AG04449 (cell line): ENCODE measurements around the gene IL3.

Source experiments
- CTCF ChIA-PET: fragments of 350-600 bp; formaldehyde crosslinking; extraction: SDS; loops from one replicate; lab custom pipeline; 2021; ENCODE audit warnings: antibody characterized with exemption; lab: Yijun Ruan, JAX
- POLR2A ChIA-PET: fragments of 400-600, 350-600 bp; formaldehyde crosslinking; extraction: SDS; loops from one replicate; lab custom pipeline; 2020; ENCODE audit warnings: antibody characterized with exemption, inconsistent platforms; lab: Yijun Ruan, JAX
- DNase-seq: peaks from one replicate; pipeline ENCODE4 v3.0.0-alpha.2; 2010; ENCODE audit warnings: low read depth, low spot score
- H3K4me3 ChIP-seq: 2 replicates; pipeline ENCODE4 v1.5.1; 2011; ENCODE audit warnings: low read depth, mild to moderate bottlenecking, control low read depth, low read length
- TF ChIP-seq, protein P1 (sequence below): IDR thresholded peaks from one replicate; pipeline ENCODE4 v1.5.1; 2011; ENCODE audit warnings: mild to moderate bottlenecking, moderate library complexity, low read length, control low read depth, inconsistent platforms; ENCODE audit not compliant: insufficient read depth; ENCODE audit errors: missing control alignments

IL3 gene, protein sequence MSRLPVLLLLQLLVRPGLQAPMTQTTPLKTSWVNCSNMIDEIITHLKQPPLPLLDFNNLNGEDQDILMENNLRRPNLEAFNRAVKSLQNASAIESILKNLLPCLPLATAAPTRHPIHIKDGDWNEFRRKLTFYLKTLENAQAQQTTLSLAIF

DNA sequence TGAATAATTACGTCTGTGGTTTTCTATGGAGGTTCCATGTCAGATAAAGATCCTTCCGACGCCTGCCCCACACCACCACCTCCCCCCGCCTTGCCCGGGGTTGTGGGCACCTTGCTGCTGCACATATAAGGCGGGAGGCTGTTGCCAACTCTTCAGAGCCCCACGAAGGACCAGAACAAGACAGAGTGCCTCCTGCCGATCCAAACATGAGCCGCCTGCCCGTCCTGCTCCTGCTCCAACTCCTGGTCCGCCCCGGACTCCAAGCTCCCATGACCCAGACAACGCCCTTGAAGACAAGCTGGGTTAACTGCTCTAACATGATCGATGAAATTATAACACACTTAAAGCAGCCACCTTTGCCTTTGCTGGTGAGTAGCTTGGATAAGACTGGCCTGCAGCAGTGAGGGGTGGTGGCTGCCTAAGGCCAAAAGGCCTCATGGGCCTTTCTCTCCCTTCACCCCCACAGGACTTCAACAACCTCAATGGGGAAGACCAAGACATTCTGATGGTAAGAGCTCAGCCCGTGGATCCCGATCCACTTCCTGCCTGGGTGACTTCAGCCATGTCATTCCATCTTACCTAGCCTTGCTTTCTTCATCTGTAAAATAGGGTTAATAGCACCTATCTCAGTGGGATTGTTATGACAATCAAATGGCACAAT lies at the start of gene IL3:
Gene IL3 (plus strand): TSS at position 155 of the 661 bp plus-strand sequence. CDS start 52 bp downstream, at position 207.
- CTCF ChIA-PET = interaction anchor here (0.8 to 9.3 kb wide), 12 partner anchors 7 to 637 kb away, joined by 3 to 111 read pairs (median 26); no protein-coding TSS in a partner anchor
- TF ChIP-seq, protein P1, sequence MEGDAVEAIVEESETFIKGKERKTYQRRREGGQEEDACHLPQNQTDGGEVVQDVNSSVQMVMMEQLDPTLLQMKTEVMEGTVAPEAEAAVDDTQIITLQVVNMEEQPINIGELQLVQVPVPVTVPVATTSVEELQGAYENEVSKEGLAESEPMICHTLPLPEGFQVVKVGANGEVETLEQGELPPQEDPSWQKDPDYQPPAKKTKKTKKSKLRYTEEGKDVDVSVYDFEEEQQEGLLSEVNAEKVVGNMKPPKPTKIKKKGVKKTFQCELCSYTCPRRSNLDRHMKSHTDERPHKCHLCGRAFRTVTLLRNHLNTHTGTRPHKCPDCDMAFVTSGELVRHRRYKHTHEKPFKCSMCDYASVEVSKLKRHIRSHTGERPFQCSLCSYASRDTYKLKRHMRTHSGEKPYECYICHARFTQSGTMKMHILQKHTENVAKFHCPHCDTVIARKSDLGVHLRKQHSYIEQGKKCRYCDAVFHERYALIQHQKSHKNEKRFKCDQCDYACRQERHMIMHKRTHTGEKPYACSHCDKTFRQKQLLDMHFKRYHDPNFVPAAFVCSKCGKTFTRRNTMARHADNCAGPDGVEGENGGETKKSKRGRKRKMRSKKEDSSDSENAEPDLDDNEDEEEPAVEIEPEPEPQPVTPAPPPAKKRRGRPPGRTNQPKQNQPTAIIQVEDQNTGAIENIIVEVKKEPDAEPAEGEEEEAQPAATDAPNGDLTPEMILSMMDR = no peak
- POLR2A ChIA-PET = no interaction called here
- DNase-seq = no peak
- H3K4me3 ChIP-seq = no peak within 1 kb of the TSS

DNA sequence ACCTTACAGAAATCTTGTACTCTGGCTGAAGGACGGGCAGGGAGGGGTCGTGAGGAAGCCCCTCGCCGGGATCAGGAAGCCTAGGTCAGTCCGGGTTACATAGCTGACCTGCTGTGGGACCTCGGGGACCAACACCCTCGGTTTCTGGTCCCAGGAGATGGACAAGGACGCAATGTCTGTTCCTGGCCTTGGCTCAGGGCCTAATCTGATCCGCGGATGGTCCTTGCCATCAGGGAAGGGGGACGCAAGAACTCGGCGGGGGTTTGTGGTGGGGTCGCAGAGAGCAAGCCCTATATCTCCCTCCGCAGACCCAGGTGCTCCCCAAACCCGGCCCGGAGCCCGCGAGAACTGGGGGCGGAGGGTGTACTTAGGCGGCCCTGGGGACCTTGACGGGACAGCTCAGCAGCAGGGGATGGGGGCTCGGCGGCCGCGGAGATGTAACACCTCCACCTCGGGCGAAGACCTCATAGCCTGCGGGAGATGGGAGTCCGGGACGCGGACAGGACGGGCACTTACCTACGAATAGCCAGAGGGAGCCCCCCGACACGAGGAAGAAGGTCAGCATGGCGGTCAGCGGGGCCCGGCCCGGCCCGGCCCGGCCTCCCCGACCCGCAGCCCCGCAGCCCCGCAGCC lies 49.4 kb upstream of the IL3 start:
- DNase-seq = no peak
- ChIA-PET CTCF (interaction anchor here (1.0 to 14.6 kb wide), 4 partner anchors 38 to 587 kb away, joined by 3 to 294 read pairs (median 54); no protein-coding TSS in a partner anchor), POLR2A (no interaction called here)
- TF ChIP-seq, protein P1 = no peak
- H3K4me3 ChIP-seq = peak overlapping the region; percentile 29; the same call in 1 of the 2 replicates

DNA sequence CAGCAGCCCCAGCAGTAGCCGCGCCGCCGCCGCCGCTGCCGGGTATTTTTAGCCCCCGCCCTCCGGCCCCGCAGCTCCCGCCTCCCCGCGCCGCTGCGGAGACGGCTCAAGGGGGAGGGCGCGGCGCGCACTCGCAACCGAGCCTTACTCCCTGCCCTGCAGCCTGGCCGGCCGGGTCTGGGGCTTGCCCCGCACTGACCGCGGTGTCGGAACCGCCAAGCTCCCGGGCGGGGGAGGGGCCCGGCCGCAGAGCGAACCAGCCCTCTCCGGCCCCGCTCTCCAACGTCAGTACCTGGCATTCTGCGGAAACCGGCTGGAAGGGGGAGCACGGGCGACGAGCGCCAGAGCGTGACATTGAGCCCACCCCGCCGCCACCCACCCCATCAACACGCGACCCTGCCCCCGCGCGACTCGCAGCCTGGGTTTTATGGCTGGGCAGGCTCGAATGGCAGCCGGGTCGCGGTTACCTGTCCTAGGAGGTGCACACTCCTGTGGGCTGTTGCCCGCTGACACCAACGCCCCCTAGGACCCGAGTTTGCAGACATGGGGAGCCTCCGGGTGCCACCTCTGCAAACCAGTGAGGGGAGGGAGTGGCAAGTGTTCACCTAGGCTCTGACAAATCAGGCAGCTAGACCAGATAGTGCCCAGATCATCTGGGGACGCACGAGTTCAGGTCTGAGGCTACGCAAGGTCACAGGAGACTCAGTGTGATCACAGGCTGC lies 48.7 kb upstream of the IL3 start, which contains the start of gene ACSL6:
Gene ACSL6 (minus strand): TSS at position 37 of the 722 bp plus-strand sequence. CDS start 105 bp downstream, outside the sequence.
- POLR2A ChIA-PET = no interaction called here
- DNase-seq = no peak
- CTCF ChIA-PET = interaction anchor here (4.0 to 14.6 kb wide), 2 partner anchors 422 to 588 kb away, joined by 15 to 294 read pairs; no protein-coding TSS in a partner anchor
- TF ChIP-seq, protein P1 = no peak
- peak within 1 kb of the TSS; percentile 46 for H3K4me3 ChIP-seq

DNA sequence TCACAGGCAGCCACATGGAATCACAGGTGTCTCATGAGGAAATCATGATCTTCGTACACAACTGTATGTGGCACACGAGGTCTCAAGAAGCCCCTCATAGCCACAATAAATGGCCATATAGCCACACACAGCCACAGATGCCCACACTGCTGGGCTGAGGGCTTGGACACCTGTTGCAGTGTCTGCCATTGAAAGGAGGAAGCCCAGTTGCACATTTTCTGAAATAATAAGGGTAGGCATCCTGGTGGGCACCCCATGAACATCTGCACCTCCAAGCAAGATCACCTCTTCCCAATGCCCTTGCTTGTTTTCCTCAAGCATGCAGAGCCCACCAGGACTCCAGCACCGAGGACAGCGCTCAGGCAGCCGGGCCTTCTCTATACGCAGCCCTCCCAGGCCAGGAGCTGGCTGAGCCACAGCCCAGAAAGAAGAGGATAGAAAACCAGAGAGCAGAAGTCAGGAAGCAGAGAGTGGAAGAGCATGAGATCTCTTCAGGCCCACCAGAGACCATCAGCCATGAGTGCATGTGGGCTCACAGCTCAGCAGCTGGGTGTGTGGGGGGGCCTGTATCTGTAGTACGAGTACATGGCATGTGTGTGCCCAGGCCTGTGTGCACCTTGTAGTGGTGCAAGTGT lies 48.0 kb upstream of the IL3 start:
- ChIA-PET CTCF (interaction anchor here (0.9 to 14.6 kb wide), 4 partner anchors 9 to 589 kb away, joined by 4 to 294 read pairs (median 10); no protein-coding TSS in a partner anchor), POLR2A (interaction anchor here (0.5 kb wide), 1 partner anchor 34 kb away, joined by 3 read pairs; no protein-coding TSS in a partner anchor)
- DNase-seq = no peak
- TF ChIP-seq, protein P1 = no peak
- no peak overlapping the region for H3K4me3 ChIP-seq

DNA sequence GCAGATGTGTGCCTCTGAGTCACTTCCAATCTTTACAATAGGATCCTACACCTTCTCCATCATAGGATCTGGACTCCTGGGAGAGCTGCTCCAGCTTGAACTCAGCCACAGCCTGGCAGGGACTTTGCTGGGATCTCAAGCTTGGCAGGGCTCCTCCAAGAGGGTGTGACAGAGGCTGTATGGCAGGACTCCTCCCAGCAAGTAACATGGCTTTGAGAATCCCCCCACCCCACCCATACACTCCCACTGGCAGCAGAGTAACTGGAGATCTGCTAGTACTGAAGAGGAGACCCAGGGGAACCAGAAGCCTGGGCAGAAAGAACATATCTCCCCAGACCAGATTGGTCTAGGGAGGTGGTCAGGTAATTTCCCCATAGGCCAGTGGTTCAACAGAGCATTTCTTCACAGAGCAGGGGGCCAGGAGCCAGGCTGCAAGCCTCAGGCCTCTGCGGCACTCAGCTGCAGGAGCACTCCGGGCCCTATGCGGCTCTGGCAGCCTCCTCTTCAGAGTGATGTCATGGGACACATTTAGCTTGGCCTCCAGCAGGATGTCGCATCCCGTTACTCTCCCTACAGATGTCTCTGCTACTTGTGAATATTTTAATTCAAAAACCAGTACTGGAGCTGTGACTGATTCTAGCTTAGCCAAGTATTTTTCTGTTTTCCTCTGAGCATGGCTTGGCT lies 47.3 kb upstream of the IL3 start:
- ChIA-PET POLR2A (interaction anchor here (0.5 kb wide), 1 partner anchor 33 kb away, joined by 3 read pairs; no protein-coding TSS in a partner anchor), CTCF (interaction anchor here (0.9 to 14.6 kb wide), 3 partner anchors 8 to 423 kb away, joined by 4 to 294 read pairs (median 4); no protein-coding TSS in a partner anchor)
- no peak for DNase-seq
- TF ChIP-seq, protein P1 = no peak
- H3K4me3 ChIP-seq = no peak overlapping the region
